Neural crest cell (in vitro differentiated cells): ENCODE results near the gene VAMP1. TPM values are rescaled to one million over a fixed set of nuclear protein-coding genes. Genes with fewer than 3 reads are reported as not detected.
A peak's percentile ranks its signal among the peaks of the same experiment; 100 is the strongest.

Experiments
- DNase-seq: peaks from one replicate; pipeline ENCODE4 v3.0.0; 2021; ENCODE audit warnings: low read depth, mixed read lengths, low spot score
- H3K27ac Mint-ChIP-seq: one replicate; pipeline ENCODE4 v1.8.0; 2021; ENCODE audit warnings: mild to moderate bottlenecking, mixed read lengths; ENCODE audit not compliant: unreplicated experiment
- H3K27me3 Mint-ChIP-seq: 2 replicates; pipeline ENCODE4 v1.8.0; 2021; ENCODE audit warnings: low read depth, mild to moderate bottlenecking, mixed read lengths
- H3K36me3 Mint-ChIP-seq: 2 replicates; pipeline ENCODE4 v1.8.0; 2021; ENCODE audit warnings: low read depth, mild to moderate bottlenecking, mixed read lengths
- H3K4me1 Mint-ChIP-seq: 2 replicates; pipeline ENCODE4 v1.8.0; 2021; ENCODE audit warnings: mixed read lengths
- H3K4me3 Mint-ChIP-seq: one replicate; pipeline ENCODE4 v1.8.0; 2021; ENCODE audit warnings: mild to moderate bottlenecking, mixed read lengths
- H3K9me3 Mint-ChIP-seq: 2 replicates; pipeline ENCODE4 v1.8.0; 2021; ENCODE audit warnings: mixed read lengths
- total RNA-seq: library from RNA; stranded (reverse); gene quantifications from 2 replicates; pipeline ENCODE4 v1.2.1, GENCODE V29; 2021
- TF ChIP-seq, protein P1 (sequence below): fragments of 200-600 bp; sonication (generic); conservative IDR thresholded peaks from 2 replicates; pipeline ENCODE4 v1.5.0; 2021; ENCODE audit warnings: antibody characterized with exemption, mild to moderate bottlenecking

The VAMP1 gene
- total RNA-seq, 1 donor from 2014 or later: 9.8 TPM

DNA sequence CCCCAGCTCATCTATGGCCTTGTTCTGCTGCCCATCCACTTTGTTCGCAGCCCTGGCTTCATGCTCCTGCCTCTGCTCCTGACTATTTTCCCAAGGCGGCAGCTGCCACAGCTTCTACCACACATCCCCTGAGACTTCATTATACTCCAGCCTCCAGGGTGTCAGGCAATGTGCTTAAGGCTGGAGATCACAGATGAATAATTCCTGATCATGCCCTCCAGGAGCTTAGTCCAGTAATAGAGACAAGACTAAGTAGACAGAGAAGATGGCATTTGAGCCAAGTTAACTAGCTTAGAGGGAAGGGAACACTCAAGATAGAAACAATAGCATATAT is 11.5 kb downstream of the VAMP1 start:
- Mint-ChIP-seq H3K27me3 (no peaks in the 10 kb centered on the region), H3K36me3 (peaks cover 4% of the 10 kb centered on the region), H3K27ac (no peak overlapping the region), H3K4me1 (peaks cover 3% of the 10 kb centered on the region), H3K9me3 (no peaks in the 10 kb centered on the region), H3K4me3 (no peak overlapping the region)
- no peak for DNase-seq
- TF ChIP-seq, protein P1, sequence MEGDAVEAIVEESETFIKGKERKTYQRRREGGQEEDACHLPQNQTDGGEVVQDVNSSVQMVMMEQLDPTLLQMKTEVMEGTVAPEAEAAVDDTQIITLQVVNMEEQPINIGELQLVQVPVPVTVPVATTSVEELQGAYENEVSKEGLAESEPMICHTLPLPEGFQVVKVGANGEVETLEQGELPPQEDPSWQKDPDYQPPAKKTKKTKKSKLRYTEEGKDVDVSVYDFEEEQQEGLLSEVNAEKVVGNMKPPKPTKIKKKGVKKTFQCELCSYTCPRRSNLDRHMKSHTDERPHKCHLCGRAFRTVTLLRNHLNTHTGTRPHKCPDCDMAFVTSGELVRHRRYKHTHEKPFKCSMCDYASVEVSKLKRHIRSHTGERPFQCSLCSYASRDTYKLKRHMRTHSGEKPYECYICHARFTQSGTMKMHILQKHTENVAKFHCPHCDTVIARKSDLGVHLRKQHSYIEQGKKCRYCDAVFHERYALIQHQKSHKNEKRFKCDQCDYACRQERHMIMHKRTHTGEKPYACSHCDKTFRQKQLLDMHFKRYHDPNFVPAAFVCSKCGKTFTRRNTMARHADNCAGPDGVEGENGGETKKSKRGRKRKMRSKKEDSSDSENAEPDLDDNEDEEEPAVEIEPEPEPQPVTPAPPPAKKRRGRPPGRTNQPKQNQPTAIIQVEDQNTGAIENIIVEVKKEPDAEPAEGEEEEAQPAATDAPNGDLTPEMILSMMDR: no peak

DNA sequence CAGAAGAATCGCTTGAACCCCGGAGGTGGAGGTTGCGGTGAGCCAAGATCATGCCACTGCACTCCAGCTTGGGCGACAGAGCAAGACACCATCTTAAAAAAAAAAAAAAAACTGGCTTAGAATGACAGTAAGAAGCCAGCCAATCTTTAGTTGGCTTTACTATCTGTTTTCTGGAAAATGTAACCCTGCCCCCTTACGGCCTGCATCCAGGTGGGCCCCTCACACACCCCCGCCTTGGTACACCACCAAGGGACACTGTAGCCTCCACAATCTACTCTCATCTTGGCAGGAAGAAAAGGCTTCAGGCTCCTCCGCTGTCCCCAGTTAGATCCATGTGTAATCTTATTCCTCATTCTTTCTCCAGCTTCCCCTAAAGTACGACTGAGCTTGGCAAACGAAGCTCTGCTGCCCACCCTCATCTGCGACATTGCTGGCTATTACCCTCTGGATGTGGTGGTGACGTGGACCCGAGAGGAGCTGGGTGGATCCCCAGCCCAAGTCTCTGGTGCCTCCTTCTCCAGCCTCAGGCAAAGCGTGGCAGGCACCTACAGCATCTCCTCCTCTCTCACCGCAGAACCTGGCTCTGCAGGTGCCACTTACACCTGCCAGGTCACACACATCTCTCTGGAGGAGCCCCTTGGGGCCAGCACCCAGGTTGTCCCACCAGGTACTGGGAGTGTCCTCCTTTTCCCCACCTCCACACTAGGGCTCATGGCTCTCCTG is 12.0 kb downstream of the VAMP1 start:
- no peak for DNase-seq
- TF ChIP-seq, protein P1: no peak
- H3K9me3 Mint-ChIP-seq: no peaks in the 10 kb centered on the region
- no peaks in the 10 kb centered on the region for H3K27me3 Mint-ChIP-seq
- no peak overlapping the region for H3K4me3 Mint-ChIP-seq
- H3K27ac Mint-ChIP-seq: no peak overlapping the region
- peaks cover 4% of the 10 kb centered on the region for H3K36me3 Mint-ChIP-seq
- peaks cover 3% of the 10 kb centered on the region for H3K4me1 Mint-ChIP-seq

DNA sequence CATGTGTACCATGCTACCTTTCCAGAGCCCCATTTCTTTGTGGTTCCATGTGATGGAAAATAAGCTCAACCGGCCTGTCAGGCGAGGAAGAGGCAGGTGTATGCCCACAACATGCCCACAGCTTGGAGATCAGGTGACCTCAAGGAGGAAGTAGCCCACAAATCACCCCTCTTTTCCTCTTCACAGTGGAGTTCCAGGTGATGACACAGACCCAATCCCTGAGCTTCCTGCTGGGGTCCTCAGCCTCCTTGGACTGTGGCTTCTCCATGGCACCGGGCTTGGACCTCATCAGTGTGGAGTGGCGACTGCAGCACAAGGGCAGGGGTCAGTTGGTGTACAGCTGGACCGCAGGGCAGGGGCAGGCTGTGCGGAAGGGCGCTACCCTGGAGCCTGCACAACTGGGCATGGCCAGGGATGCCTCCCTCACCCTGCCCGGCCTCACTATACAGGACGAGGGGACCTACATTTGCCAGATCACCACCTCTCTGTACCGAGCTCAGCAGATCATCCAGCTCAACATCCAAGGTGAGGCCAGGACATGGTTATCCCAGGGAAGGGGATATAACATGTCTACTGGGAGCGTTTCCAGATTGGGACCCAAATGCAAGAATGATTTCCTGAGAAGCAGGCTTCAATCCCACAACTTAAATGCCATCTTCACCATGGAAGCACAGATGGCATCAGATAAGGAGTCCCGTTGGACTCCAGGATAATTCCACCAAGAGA is 13.1 kb downstream of the VAMP1 start:
- TF ChIP-seq, protein P1: no peak
- H3K9me3 Mint-ChIP-seq: no peaks in the 10 kb centered on the region
- no peak overlapping the region for H3K27ac Mint-ChIP-seq
- H3K36me3 Mint-ChIP-seq: peaks cover 4% of the 10 kb centered on the region
- no peaks in the 10 kb centered on the region for H3K27me3 Mint-ChIP-seq
- no peak overlapping the region for H3K4me3 Mint-ChIP-seq
- no peak for DNase-seq
- H3K4me1 Mint-ChIP-seq: peaks cover 8% of the 10 kb centered on the region

DNA sequence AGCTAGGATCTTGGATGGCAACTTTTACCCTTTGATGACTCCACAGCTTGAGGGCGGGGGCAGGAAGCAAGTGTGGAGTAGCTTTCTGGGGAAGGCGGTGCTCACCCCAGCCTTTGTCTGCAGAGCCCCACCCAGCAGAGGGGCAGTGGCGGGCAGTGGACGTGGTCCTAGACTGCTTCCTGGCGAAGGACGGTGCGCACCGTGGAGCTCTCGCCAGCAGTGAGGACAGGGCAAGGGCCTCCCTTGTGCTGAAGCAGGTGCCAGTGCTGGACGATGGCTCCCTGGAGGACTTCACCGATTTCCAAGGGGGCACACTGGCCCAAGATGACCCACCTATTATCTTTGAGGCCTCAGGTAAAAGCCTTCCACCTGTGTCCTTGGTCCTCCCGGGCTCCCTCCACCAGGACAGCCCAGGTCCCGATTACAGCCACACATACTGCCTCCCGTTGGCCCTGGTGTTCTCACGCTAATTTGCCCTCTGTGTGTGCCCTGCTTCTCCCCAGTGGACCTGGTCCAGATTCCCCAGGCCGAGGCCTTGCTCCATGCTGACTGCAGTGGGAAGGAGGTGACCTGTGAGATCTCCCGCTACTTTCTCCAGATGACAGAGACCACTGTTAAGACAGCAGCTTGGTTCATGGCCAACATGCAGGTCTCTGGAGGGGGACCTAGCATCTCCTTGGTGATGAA is 17.4 kb downstream of the VAMP1 start:
- H3K36me3 Mint-ChIP-seq: no peaks in the 10 kb centered on the region
- no peaks in the 10 kb centered on the region for H3K9me3 Mint-ChIP-seq
- H3K27me3 Mint-ChIP-seq: no peaks in the 10 kb centered on the region
- no peak overlapping the region for H3K4me3 Mint-ChIP-seq
- DNase-seq: no peak
- TF ChIP-seq, protein P1: no peak
- no peak overlapping the region for H3K27ac Mint-ChIP-seq
- H3K4me1 Mint-ChIP-seq: peaks cover 26% of the 10 kb centered on the region

DNA sequence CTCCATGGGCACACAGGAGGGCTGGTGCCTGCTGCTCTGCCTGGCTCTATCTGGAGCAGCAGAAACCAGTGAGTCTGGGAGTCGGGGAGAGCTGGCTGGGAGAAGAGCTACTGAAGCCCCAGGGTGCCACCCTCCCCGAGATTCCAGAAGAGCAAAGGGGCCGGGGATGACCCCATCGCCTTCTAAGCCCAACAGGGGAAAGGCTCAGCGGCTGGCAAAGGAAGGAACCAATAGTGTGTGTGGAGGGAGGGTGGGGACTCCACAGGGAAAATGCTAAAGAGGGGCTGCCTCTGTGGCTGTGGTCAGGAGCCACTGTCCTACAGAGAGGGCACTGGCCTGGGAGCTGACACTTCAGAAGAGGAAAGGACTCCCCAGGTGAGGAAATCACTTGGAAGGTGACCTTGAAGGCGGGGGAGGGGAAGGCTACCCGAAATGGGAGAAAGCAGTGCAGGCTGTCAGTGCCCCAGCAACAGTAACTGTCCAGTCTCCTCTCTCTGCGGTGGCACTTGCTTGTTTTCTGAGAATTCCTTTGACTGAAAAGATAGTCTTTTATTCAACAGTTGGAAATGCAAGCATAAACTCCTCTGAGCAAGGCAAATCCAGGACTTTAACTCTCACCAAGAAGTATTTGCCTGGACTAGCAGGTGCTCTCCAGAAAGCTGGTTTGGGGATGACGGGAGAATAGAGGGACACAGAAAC is 18.1 kb downstream of the VAMP1 start:
- Mint-ChIP-seq H3K27ac (peak overlapping the region; percentile 92), H3K4me1 (peaks cover 26% of the 10 kb centered on the region), H3K4me3 (peak overlapping the region; percentile 87), H3K27me3 (no peaks in the 10 kb centered on the region), H3K36me3 (no peaks in the 10 kb centered on the region), H3K9me3 (no peaks in the 10 kb centered on the region)
- TF ChIP-seq, protein P1: no peak
- no peak for DNase-seq
